Stomach (tissue), 4 donors: ENCODE measurements around the gene DNAJC4.

Experiments used
- POLR2A ChIP-seq, 4 donors: fragments of 450-650 bp; IDR thresholded peaks; one replicate each; pipeline ENCODE4 v1.6.1; 2016; ENCODE audit warnings: antibody characterized with exemption in 4 of 4, control low read depth in 2 of 4, mild to moderate bottlenecking in 1 of 4, moderate library complexity in 1 of 4
- TF ChIP-seq, protein P1 (sequence below), 7 experiments: fragments of 450-650 bp in 4 of 7; fragments of 200-600 bp in 3 of 7; sonication (generic) in 3 of 7; IDR thresholded peaks; one replicate each; pipeline ENCODE4 v1.5.1; 2016 to 2019; ENCODE audit warnings: antibody characterized with exemption in 7 of 7, control low read depth in 2 of 7, mild to moderate bottlenecking in 1 of 7

DNA sequence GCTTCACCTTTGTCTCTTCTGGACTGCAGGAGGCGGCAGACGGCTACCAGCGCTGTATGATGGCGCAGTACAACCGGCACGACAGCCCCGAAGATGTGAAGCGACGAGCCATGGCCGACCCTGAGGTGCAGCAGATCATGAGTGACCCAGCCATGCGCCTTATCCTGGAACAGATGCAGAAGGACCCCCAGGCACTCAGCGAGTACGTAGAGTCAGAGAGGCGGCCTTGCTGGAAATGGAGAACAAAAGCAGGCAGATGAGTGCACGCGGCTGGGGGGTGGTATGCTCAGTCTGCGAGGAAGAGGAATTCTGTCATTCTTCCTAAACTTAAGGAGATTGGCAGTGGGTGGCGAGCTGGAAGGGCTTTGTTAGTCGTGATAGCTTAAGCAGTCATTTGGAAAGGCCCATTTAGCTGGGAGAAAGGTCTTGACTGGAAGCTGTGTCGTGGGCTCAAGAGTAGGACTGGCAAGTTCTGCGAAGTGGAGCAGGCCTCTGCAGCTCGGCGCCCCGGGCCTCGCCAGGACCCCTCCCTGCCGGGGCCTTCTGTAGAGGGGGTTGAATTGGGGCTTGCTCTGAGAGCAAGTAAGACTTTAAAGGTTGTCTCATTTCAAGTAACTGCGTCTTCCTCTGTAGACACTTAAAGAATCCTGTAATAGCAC, 26.8 kb upstream of the DNAJC4 start:
- TF ChIP-seq, protein P1, sequence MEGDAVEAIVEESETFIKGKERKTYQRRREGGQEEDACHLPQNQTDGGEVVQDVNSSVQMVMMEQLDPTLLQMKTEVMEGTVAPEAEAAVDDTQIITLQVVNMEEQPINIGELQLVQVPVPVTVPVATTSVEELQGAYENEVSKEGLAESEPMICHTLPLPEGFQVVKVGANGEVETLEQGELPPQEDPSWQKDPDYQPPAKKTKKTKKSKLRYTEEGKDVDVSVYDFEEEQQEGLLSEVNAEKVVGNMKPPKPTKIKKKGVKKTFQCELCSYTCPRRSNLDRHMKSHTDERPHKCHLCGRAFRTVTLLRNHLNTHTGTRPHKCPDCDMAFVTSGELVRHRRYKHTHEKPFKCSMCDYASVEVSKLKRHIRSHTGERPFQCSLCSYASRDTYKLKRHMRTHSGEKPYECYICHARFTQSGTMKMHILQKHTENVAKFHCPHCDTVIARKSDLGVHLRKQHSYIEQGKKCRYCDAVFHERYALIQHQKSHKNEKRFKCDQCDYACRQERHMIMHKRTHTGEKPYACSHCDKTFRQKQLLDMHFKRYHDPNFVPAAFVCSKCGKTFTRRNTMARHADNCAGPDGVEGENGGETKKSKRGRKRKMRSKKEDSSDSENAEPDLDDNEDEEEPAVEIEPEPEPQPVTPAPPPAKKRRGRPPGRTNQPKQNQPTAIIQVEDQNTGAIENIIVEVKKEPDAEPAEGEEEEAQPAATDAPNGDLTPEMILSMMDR (IDR thresholded peaks at IDR 0.05) = no peak
- no peak for TF ChIP-seq POLR2A (IDR thresholded peaks at IDR 0.05)
